ENCODE measurements around the gene MAP2K5. TPM values are rescaled to one million over a fixed set of nuclear protein-coding genes. Genes with fewer than 3 reads are reported as not detected.

Gene MAP2K5
- total RNA-seq, 1 experiment from 2014 or later, result 15.0 TPM

- Histone ChIP-seq H2BK20ac (ENCODE audit: low read depth, low read length, poor library complexity, severe bottlenecking) (no peak overlapping the region), H3K14ac (ENCODE audit: insufficient read depth, low read length) (no peak overlapping the region), H2BK5ac (ENCODE audit: insufficient read length, low read length) (no peak overlapping the region), H3T11ph (ENCODE audit: low read length) (no peak overlapping the region), H3K23me2 (ENCODE audit: insufficient read length, low read depth, low read length, poor library complexity, severe bottlenecking) (no peaks in the 10 kb centered on the region), H3K4me2 (ENCODE audit: insufficient read depth, insufficient read length, low read length) (no peak overlapping the region), H2AFZ (ENCODE audit: low read length) (no peak overlapping the region), H3K4me1 (ENCODE audit: insufficient read depth, low read length) (no peaks in the 10 kb centered on the region; the same call in 1 of the 2 replicates), H3K9ac (ENCODE audit: extremely low read depth, insufficient read length, low read length) (no peak overlapping the region), H4K91ac (ENCODE audit: insufficient read length, low read depth, low read length) (no peak overlapping the region), H3K23ac (ENCODE audit: insufficient read length, low read depth, low read length) (no peak overlapping the region), H4K8ac (replicated peaks; ENCODE audit: insufficient read length, low read depth, low read length) (no peak overlapping the region), H3K18ac (ENCODE audit: insufficient read length, low read depth, low read length) (no peak overlapping the region), H2BK15ac (ENCODE audit: low read depth, low read length) (no peak overlapping the region), H3K79me2 (ENCODE audit: insufficient read depth, low read length) (no peaks in the 10 kb centered on the region), H3K9me3 (ENCODE audit: control insufficient read depth, low read depth, low read length) (no peaks in the 10 kb centered on the region), H3K27ac (ENCODE audit: insufficient read length, low read depth, low read length) (no peak overlapping the region), H2AK5ac (ENCODE audit: insufficient read length, low read length) (no peak overlapping the region), H3K56ac (ENCODE audit: insufficient read length, low read depth, low read length) (no peak overlapping the region), H4K20me1 (ENCODE audit: control insufficient read depth, insufficient read depth, insufficient read length) (no peaks in the 10 kb centered on the region), H4K5ac (ENCODE audit: insufficient read length, low read depth, low read length) (no peak overlapping the region), H2BK12ac (ENCODE audit: insufficient read length, low read depth, low read length) (no peak overlapping the region), H3K4ac (ENCODE audit: low read depth, low read length) (no peak overlapping the region), H3K79me1 (ENCODE audit: insufficient read depth, low read depth, low read length, poor library complexity, severe bottlenecking) (no peaks in the 10 kb centered on the region), H2BK120ac (ENCODE audit: low read depth, low read length, poor library complexity, severe bottlenecking) (no peak overlapping the region), H3K27me3 (ENCODE audit: insufficient read depth, low read length) (no peaks in the 10 kb centered on the region)
- Mint-ChIP-seq H3K4me3 (no peak overlapping the region), H3K9me3 (no peaks in the 10 kb centered on the region; a peak in 1 of 5 replicates), H3K36me3 (ENCODE audit: insufficient read depth in 1 of 3, low read depth in 3 of 3) (no peaks in the 10 kb centered on the region), H3K27me3 (ENCODE audit: low read depth) (no peaks in the 10 kb centered on the region), H3K27ac (no peak overlapping the region), H3K4me1 (peaks cover 31 to 65% of the 10 kb centered on the region in 2 experiments)
- WGBS (ENCODE audit: extremely low coverage, insufficient read length, low lambda C conversion rate), result no CpG with 5 or more reads among the region's 5 CpGs
- TF ChIP-seq, protein P1, sequence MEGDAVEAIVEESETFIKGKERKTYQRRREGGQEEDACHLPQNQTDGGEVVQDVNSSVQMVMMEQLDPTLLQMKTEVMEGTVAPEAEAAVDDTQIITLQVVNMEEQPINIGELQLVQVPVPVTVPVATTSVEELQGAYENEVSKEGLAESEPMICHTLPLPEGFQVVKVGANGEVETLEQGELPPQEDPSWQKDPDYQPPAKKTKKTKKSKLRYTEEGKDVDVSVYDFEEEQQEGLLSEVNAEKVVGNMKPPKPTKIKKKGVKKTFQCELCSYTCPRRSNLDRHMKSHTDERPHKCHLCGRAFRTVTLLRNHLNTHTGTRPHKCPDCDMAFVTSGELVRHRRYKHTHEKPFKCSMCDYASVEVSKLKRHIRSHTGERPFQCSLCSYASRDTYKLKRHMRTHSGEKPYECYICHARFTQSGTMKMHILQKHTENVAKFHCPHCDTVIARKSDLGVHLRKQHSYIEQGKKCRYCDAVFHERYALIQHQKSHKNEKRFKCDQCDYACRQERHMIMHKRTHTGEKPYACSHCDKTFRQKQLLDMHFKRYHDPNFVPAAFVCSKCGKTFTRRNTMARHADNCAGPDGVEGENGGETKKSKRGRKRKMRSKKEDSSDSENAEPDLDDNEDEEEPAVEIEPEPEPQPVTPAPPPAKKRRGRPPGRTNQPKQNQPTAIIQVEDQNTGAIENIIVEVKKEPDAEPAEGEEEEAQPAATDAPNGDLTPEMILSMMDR (conservative IDR thresholded peaks at IDR 0.05), result no peak
- DNase-seq, result no peak
Measured at GRCh38 chr15:67778968-67779548, 236.6 kb downstream of the MAP2K5 start.
